ENCODE results near the gene SRCIN1.

SRCIN1 gene

DNA sequence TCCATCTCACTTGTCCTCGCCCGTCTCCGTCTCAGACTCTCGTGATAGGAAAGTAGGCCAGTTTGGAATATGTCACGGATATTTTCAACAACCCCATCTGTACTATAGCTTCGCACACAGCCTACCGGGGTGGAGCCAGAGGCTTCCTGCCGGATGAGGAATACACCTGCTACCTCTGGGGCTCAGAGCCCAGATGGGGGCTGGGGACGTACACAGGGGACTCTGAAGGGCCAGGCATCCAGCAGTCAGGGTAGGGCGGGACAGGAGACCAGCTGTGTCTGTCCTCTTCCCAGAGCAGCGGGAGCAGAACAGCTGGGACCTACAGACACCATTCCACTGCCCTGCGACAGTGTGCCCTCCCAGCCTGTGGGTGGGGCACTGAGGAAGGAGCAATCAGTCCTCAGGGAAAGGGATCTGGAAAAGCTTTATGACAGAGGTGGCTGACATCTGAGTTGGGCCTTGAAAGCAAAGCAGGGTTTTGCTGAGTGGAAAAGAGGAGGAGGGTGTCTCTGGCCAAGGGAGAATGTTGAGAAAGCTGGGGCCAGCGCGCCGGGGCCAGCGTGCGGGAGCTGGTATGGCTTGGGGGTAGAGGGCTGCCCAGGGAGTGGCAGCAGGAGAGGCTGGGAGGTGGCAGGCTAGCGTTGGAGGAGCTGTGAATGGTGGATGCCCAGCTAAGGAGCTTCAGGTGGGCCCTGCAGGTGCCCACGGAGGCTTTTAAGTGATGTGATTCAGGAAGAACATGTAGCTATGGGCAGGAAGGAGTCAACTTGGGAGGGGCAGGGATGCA lies 11.5 kb upstream of the SRCIN1 start:
- no peak for DNase-seq

- no peak for DNase-seq
Observed at GRCh38 chr17:38616361-38616760, 10.6 kb upstream of the SRCIN1 start.

- DNase-seq, result no peak
Observed at GRCh38 chr17:38613981-38614779, 8.4 kb upstream of the SRCIN1 start.

DNA sequence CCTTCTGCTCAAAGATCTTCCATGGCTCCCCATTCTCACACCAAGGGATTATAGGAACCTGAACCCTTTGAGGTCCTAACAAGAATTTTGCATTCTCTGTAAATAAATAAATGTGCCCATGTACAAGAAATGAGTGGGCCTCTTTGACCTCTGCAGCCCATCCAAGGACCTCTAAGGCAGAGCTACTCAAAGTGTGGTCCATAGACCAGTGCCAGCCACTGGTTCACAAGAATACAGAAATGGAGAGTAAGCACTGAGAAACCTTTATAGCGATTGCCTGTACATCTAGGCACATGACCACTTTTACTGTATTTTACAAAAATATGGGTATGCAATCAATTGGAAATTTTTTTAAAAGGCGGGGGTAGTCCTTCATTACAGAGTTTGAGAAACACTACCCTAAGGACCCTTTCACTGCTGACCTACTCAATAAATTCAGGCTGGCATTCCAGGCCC lies 7.8 kb upstream of the SRCIN1 start:
- no peak for DNase-seq

- DNase-seq, result no peak
Observed at GRCh38 chr17:38611872-38612376, 6.2 kb upstream of the SRCIN1 start.

DNA sequence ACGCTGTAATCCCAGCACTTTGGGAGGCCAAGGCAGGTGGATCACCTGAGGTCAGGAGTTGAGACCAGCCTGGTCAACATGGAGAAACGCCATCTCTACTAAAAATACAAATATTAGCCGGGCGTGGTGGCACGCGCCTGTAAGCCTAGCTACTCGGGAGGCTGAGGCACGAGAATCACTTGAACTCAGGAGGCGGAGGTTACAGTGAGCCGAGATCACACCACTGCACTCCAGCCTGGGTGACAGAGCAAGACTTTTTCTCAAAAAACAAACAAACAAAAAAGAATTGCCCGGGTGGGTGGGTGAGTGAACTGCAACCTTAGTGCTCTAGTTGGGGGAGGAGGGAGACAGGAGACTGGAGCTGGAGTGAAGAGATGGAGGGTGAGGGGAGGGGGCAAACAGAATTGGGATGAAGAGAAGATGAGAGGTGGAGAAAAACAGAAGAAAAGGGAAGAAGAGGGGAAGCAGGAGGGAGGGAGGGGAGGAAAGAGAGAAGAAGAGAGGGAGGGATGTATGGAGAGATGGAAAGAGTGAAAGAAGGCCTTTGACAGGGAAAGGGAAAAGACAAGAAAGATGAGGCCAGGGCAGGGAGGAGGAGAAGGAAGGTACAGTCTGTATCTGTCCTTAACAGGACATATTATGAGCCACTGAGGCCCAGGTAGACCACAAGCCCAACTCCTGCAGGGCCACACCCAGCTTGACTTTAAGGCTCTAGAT lies 5.5 kb upstream of the SRCIN1 start:
- no peak for DNase-seq

- no peak for DNase-seq
Observed at GRCh38 chr17:38609280-38610031, 3.7 kb upstream of the SRCIN1 start.

- no peak for DNase-seq
Observed at GRCh38 chr17:38608648-38609047, 2.9 kb upstream of the SRCIN1 start.

DNA sequence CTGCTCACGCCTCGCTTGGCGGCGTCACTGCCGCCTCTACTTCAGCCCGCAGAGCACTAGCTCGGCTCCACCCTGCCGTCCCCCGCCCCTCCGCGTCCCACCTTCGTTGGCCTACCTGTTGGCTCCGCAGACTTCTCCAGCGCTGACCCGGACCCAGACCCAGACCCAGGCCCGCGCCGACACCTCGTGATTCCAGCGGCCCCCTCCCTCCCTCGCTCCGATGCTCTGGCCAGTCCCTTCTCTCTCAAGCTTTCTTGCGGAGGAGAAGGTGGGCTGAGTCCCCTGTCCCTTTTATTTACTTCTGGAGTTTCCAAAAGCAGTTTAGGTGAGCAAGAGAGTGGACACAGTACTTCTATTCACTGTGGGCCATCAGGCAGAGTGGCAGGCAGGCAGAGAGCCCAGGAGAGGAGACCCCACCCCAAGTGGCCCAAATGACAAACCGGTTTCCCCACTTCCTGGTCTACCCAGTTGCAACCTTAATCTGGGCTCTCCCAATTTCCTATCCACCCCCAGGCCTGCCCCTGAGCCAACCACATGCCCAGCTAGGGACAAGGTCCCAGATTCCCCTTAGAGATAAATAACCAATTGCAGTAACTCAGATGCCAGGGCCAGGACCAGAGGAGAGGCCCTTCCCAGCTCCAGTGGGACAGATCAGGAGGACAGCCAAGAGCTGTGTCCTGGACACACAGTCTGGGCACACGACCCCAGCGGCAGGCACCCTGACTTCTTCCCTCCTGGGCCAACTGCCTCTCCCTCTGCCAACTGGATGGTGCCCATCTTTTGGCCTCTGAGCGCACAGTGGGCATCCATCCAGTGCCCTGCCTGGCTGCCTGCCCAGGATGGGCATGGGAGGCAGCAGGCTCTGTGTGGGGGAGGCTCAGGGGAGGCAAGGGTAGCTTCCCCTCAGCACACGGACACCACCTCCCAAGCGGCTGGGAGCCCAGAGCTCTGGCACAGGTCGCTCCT lies 1.2 kb upstream of the SRCIN1 start:
- DNase-seq, result no peak

- no peak for DNase-seq
Observed at GRCh38 chr17:38605411-38605840, 326 bp downstream of the SRCIN1 start.

GRCh38 chr17:38604479-38605403 lies 1.0 kb downstream of the SRCIN1 start:
- peak; percentile 11 for DNase-seq

- no peak for DNase-seq
Observed at GRCh38 chr17:38603786-38604478, 1.8 kb downstream of the SRCIN1 start.

GRCh38 chr17:38602956-38603785 lies 2.6 kb downstream of the SRCIN1 start:
- no peak for DNase-seq

DNA sequence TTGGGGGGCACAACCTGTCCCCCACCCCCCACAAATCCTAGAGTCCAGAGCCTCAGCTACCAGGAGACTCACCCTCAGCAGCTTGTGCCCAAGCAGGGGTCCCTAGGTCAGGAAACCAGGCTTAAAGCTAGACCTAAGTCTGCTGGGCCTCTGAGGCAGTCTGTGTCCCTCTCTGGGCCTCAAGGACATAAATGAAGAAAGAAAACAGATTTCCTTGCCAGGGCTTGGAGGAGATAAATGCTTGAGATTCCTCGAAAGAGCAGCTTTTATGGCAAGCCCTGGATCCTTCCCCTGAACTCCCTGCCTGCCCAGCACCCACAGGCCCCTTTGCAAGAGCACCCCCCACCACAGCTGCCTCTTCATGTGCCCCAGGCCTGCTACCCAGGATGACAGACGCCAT lies 3.3 kb downstream of the SRCIN1 start:
- DNase-seq, result no peak

DNA sequence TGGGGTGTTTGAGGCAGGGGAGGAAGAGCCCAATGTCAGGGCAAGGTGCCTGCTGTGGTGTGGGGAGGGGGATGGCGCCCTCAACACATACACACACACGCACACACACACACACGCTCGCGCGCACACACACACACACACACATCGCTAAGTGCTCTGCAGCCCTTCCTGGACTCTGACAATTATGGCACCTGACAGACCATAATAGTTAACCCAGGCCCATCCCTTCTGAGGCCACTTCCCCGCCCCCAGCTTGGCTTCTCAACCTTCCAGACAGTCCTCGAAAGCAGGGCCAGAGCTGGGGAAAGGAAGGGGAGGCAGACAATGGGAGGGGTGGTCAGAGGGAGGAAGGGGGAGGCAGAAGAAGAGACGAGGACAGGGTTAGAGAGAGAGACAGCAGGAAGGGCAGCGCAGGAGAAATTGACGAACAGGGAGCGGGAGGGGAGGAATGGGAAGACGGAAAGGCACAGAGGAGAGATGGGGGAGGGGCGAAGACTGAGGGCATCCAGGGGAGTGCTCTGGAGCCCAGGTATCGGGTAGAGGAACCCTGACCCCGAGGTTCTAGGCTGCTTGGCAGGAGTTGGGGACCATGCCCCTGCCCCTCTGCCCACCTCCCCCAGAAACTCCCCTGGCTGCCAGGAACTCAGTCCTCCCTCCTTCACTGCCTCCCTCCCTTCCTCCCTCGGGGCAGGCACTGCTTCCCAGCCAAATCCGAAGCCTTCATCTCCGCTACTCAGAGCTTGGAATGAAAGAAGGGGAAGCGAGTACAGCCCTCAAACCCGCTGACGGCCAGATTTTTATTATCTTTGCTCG lies 4.0 kb downstream of the SRCIN1 start:
- DNase-seq, result no peak

- DNase-seq, result no peak
Observed at GRCh38 chr17:38600906-38601305, 4.8 kb downstream of the SRCIN1 start.

DNA sequence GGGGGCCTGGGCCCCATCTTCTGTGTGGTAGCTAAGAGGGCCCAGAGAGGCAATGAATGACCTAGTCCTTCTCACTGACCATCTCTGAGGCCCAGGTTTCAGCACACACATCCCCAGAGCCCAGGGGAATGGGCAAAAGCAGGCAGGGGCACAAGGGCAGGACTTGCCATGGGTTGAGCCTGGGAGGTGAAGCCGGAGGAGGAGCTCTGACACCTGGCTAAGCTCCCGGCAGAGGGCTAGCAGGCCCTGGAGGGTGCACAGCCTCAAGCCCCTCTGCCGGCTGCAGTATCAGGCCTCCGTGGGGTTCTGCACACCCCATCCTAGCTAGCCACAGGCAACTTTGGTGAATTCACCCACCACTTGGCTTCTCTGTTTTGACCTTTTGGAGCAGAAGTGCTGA lies 5.3 kb downstream of the SRCIN1 start:
- DNase-seq, result no peak

Data from activated T-cell treated with anti-CD3 and anti-CD28 coated beads for 4 hours (primary cell).